T1000 (cell line): ENCODE data around the gene ABCF2.

Experiments used
- DNase-seq: peaks from one replicate; lab custom pipeline; 2025; ENCODE audit warnings: mixed read lengths; lab: John Stamatoyannopoulos, UW

The ABCF2 gene

DNA sequence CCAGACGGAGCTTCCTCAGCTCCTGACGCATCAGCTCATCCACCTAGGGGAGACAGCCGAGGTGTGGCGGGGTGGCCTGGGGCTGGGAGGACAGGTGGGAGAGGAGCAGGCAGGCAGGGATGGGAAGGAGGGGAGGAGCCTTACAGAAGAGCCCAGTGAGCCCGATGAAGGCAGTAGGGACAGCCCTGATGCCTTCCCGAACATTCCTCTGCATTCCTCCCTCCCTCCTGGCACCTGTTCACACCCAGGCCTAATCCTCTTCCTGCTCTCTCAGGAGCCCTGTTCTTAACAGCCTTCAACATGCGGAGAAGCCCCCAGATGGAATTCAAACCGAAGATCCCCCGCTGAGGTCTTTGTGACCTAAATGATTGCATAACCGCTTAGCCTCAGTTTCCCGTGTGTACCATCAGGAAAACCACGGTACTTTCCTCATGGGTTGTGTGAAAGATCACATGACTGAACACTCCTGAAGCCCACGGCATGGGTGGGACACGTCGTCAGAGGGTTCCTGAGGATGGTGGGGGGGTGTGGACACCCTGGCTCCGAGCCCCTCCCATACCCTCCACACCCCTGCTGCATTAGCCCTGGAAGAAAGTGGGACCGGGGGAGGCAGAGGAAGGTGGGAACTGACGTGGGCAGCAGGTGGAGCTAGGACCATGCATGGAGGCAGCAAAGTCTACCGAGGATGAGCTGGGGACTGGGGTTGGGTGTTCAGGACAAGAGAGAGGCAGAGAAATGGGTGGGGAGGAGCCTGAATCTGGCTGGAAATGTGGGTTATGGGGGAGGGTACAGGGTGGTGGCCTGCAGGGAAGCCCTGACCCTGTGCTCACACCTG is 31.2 kb downstream of the ABCF2 start:
- no peak for DNase-seq

GRCh38 chr7:151194188-151194587 is 32.8 kb downstream of the ABCF2 start:
- DNase-seq: no peak

DNA sequence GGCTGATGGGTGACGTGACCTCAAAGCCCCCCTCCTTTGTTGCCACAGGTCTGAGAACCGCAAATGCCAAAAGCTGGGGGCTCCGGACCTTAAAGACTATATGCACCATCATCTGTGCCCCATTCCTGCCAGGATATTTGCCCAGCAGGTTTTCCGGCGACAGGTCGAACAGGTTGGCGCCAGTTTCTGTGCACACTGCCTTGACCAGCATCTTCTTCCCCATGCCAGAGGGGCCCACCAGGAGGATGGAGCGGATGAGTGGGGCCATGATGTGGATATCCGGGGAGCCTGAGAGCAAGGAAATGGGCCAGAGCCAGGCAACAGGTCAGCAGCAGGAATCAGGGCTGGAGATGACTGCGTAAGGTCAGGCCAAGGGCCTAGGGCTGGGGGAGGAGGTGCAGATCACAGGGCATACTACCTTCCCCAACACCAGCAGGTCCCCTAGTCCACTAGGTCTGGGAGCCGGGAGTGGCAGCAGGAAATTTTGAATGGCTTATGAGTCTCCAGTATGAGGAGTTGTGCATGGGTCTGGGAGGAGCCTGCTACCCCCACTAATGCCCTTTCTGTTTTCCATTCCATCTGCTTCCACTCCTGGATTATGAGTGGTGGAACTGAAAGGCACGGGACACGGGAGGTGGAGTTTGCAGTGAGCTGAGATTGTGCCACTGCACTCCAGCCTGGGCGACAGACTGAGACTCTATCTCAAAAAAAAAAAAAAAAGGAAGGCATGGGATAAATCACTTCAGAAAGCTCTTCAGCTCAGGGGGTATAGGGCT is 33.6 kb downstream of the ABCF2 start:
- no peak for DNase-seq

GRCh38 chr7:151192002-151192539 is 34.9 kb downstream of the ABCF2 start:
- DNase-seq: no peak

DNA sequence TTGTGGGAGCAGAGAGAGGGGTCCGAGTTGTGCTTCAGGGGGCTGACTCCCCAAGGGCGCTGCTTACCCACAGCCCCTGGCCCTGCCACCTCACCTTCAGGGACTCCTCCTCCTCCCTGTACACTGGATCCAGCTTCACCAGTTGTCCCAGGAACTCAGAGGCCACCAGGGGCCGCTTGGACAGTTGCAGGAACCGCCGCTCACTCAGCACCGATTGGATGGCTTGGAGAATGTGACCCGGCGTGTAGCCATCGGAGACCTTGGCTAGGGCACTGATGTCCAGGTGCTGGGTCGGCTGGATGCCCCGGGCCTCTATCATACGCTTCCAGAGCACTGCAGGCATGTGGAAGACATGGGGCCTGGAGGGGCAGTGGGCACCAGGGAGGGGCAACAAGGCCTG is 35.5 kb downstream of the ABCF2 start:
- no peak for DNase-seq

DNA sequence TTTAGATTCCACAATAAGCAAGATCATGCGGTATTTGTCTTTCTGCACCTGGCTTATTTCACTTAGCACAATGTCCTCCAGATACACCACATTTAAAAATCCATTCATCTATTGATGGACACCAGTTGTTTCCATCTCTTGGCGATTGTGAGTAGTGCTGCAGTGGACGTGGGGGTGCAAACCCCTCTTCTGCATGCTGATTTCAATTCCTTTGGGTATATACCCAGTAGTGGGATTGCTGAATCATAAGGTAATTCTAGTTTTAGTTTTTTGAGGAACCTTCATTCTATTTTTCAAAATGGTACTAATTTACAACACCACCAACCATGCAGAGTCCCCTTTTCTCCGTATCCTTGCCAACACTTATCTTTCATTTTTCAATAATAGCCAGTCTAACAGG is 38.0 kb downstream of the ABCF2 start:
- no peak for DNase-seq

- DNase-seq: no peak
Observed at GRCh38 chr7:151188252-151188542, 38.8 kb downstream of the ABCF2 start.

DNA sequence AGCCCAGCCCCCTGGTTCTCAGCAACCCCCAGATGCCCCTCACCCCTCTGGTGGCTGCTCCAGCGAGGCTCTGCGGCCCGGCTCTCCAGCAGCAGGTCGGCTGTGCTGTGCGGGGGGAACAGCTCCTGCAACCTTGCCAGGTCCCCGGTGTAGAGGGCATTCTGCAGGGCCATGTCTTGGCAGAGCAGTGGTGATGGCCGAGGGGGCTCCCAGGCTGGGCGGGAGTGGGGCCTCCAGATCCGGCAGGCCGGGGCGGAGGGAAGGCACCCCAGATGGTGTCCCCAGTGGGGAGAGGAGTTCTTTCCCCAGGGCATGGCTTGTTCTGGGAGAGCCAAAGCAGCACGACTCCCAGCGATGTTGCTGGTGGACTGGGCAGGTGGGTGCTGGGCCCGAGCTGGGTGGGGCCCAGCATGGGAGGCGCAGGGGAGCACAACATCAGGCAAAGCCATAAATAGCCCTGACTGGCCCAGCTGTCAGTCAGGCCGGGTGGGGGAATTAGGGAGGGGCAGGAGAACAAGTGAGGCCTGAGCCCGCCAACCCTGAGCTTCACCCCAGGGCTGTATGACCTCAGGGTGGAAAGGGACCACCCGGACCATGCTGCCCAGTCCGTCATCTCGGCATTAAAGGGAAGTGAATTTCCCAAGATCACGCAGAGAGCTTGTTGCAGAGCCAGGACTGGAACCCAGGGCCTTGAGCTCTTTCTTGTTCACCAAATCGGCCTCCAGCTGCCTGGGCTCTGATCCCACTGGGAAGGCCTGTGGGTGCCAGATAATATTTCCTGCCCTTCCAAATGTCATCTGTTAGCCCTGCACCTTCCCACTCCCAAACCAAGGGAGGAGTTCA is 39.4 kb downstream of the ABCF2 start:
- no peak for DNase-seq

GRCh38 chr7:151186640-151187408 is 40.2 kb downstream of the ABCF2 start, which contains the start of gene ASB10:
TSS of gene ASB10 (minus strand) at chr7:151187250. CDS start at chr7:151187130, 120 bp downstream.
- no peak for DNase-seq

- DNase-seq: no peak
Observed at GRCh38 chr7:151185762-151186639, 41.0 kb downstream of the ABCF2 start.

GRCh38 chr7:151181011-151181431 is 46.0 kb downstream of the ABCF2 start:
- no peak for DNase-seq

DNA sequence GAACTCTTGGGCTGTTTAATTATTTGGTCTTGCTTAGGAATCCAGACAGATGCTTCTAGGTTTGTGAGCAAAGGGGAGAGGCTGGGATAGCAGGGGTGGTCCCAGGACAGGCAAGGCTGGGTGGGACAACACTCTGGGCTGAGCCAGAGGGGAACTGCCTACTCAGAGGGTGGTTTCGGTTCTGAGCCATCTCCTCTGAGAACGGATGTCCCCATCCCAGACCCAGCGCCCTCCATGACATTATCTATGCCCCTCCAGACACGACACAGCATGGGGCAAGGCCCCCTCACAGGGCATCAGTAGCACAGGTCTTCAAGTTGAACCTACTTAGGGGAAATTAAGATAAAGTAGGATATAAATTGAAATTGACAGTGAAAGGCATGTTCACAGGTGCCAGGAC is 47.1 kb downstream of the ABCF2 start:
- DNase-seq: no peak

- DNase-seq: no peak
Observed at GRCh38 chr7:151179287-151179860, 47.6 kb downstream of the ABCF2 start.

GRCh38 chr7:151178831-151179230 is 48.2 kb downstream of the ABCF2 start:
- DNase-seq: no peak

- DNase-seq: no peak
Observed at GRCh38 chr7:151178236-151178635, 48.8 kb downstream of the ABCF2 start.

GRCh38 chr7:151177310-151177709 is 49.7 kb downstream of the ABCF2 start:
- DNase-seq: no peak

DNA sequence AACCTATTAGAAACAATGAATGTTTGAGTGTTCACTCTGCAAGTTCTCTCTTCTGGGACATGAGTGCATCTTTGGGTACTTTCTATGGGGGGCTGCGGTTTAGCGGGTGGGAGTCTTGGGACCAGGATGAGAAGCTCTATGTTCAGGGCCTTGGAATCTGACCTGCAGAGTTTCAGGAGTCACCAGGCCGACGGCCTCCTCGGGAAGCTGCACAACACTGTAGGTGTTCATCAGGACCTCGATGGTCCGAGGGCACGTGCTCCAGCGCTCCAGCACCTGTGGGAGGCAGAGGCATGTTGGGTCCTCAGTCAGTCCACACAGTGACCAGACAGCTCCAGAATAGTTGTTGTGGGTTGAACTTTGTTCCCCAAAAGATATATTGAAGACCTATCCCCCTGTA is 50.6 kb downstream of the ABCF2 start:
- DNase-seq: no peak

DNA sequence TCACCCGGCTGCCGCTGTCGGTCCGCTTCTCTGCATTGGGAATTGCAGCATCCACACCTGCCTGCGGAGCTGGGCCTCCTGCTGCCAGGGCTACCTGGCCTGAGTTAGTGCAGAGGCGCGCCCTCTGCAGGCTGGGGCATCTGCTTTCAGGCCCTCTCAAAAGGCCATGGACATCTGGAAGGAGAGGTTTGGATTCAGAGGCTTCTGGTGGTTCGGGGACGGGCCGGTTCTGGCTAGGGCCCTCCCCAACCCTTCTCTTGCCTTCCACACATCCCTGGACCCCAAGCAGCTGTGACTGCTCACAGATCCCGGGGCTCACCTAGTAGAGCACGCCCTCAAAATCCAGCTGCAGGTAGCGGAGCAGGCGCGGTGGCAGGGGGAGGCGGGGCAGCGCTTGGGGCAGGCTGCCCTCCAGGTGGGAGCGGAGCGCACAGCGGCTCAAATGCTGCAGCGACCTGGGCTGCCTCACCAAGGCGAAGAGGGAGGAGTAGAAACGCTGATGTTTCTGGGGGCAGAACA is 51.2 kb downstream of the ABCF2 start:
- DNase-seq: no peak

- DNase-seq: no peak
Observed at GRCh38 chr7:151175047-151175792, 51.8 kb downstream of the ABCF2 start.
